ENCODE results near the gene ACKR2. TPM values are rescaled to one million over a fixed set of nuclear protein-coding genes. Genes with fewer than 3 reads are reported as not detected.

Gene ACKR2
- polyA plus RNA-seq, 1 donor (not counting 4 experiments of a cell fraction or from before 2014, with no cell fraction given), result 0.22 TPM

- peaks cover 50% of the 10 kb centered on the region for H3K79me2 ChIP-seq (ENCODE audit: control insufficient read depth, insufficient read depth, low read length)
- H3K9me1 ChIP-seq (ENCODE audit: control insufficient read depth, extremely low read depth, insufficient read depth, low read length), result no peaks in the 10 kb centered on the region
- peak overlapping the region; percentile 93 for H3K27ac ChIP-seq (ENCODE audit: control insufficient read depth, insufficient read depth, low read length)
- peak overlapping the region; percentile 98 for H3K4me3 ChIP-seq (ENCODE audit: control insufficient read depth in 2 of 3, extremely low read depth in 1 of 3, insufficient read depth in 2 of 3, low read depth in 1 of 3, low read length in 3 of 3)
- DNase-seq (ENCODE audit: low read depth, low spot score) (no peak), FAIRE-seq (peak; percentile 61)
- H2AFZ ChIP-seq (ENCODE audit: control insufficient read depth, low read length), result peak overlapping the region; percentile 82
- H3K9me3 ChIP-seq (ENCODE audit: control insufficient read depth, low read depth, low read length), result no peaks in the 10 kb centered on the region
- peak overlapping the region; percentile 97 for H3K9ac ChIP-seq (ENCODE audit: control insufficient read depth, extremely low read depth, insufficient read depth, low read length)
- no peaks in the 10 kb centered on the region for H3K27me3 ChIP-seq (ENCODE audit: control insufficient read depth, extremely low read depth, insufficient read depth, low read length)
- peaks cover 2 to 4% of the 10 kb centered on the region in 2 experiments for H3K36me3 ChIP-seq (ENCODE audit: control insufficient read depth in 2 of 2, extremely low read depth in 1 of 2, insufficient read depth in 2 of 2, low read length in 2 of 2)
- H3K4me2 ChIP-seq (ENCODE audit: control insufficient read depth, extremely low read depth, insufficient read depth, low read depth, low read length), result peak overlapping the region; percentile 96
- peaks cover 10% of the 10 kb centered on the region for H3K4me1 ChIP-seq (ENCODE audit: control insufficient read depth, extremely low read depth, insufficient read depth, low read length)
- no peaks in the 10 kb centered on the region for H4K20me1 ChIP-seq (ENCODE audit: control insufficient read depth, extremely low read depth, insufficient read depth, low read length)
- dilution Hi-C loops (cut with MboI; ENCODE audit: extremely low pct_ligation_motif_present, low sequenced_read_pairs), result no loop called here
- no peak for TF ChIP-seq CTCF (optimal IDR thresholded peaks at IDR 0.05 in 1 of 3, IDR thresholded peaks at IDR 0.05 in 1 of 3, conservative IDR thresholded peaks at IDR 0.05 in 1 of 3; ENCODE audit: extremely low read depth in 1 of 3, insufficient read depth in 2 of 3, low read length in 3 of 3)
- no peak for TF ChIP-seq EZH2 (IDR thresholded peaks at IDR 0.05; ENCODE audit: low read length)
Observed at GRCh38 chr3:42803414-42804105, 5.7 kb upstream of the ACKR2 start.

- H4K20me1 ChIP-seq (ENCODE audit: control insufficient read depth, extremely low read depth, insufficient read depth, low read length), result no peaks in the 10 kb centered on the region
- H3K27ac ChIP-seq (ENCODE audit: control insufficient read depth, insufficient read depth, low read length), result peak within 1 kb of the TSS; percentile 93
- H3K36me3 ChIP-seq (ENCODE audit: control insufficient read depth in 2 of 2, extremely low read depth in 1 of 2, insufficient read depth in 2 of 2, low read length in 2 of 2), result peaks cover 2 to 4% of the 10 kb centered on the region in 2 experiments
- DNase-seq (ENCODE audit: low read depth, low spot score) (peak; percentile 81), FAIRE-seq (peak; percentile 48)
- TF ChIP-seq CTCF (optimal IDR thresholded peaks at IDR 0.05 in 1 of 3, IDR thresholded peaks at IDR 0.05 in 1 of 3, conservative IDR thresholded peaks at IDR 0.05 in 1 of 3; ENCODE audit: extremely low read depth in 1 of 3, insufficient read depth in 2 of 3, low read length in 3 of 3), result no peak
- TF ChIP-seq EZH2 (IDR thresholded peaks at IDR 0.05; ENCODE audit: low read length), result no peak
- peaks cover 49% of the 10 kb centered on the region for H3K79me2 ChIP-seq (ENCODE audit: control insufficient read depth, insufficient read depth, low read length)
- peaks cover 10% of the 10 kb centered on the region for H3K4me1 ChIP-seq (ENCODE audit: control insufficient read depth, extremely low read depth, insufficient read depth, low read length)
- no peaks in the 10 kb centered on the region for H3K9me3 ChIP-seq (ENCODE audit: control insufficient read depth, low read depth, low read length)
- peak within 1 kb of the TSS; percentile 97 for H3K9ac ChIP-seq (ENCODE audit: control insufficient read depth, extremely low read depth, insufficient read depth, low read length)
- H2AFZ ChIP-seq (ENCODE audit: control insufficient read depth, low read length), result peak within 1 kb of the TSS; percentile 92
- no peaks in the 10 kb centered on the region for H3K27me3 ChIP-seq (ENCODE audit: control insufficient read depth, extremely low read depth, insufficient read depth, low read length)
- dilution Hi-C loops (cut with MboI; ENCODE audit: extremely low pct_ligation_motif_present, low sequenced_read_pairs), result no loop called here
- H3K4me2 ChIP-seq (ENCODE audit: control insufficient read depth, extremely low read depth, insufficient read depth, low read depth, low read length), result peak within 1 kb of the TSS; percentile 96
- H3K9me1 ChIP-seq (ENCODE audit: control insufficient read depth, extremely low read depth, insufficient read depth, low read length), result no peaks in the 10 kb centered on the region
- H3K4me3 ChIP-seq (ENCODE audit: control insufficient read depth in 2 of 3, extremely low read depth in 1 of 3, insufficient read depth in 2 of 3, low read depth in 1 of 3, low read length in 3 of 3), result peak within 1 kb of the TSS; percentile 98
Observed at GRCh38 chr3:42804106-42804830, 5.0 kb upstream of the ACKR2 start, which contains the start of gene HIGD1A. Gene HIGD1A (minus strand): TSS chr3:42804490. CDS start chr3:42794253, 10,237 bp downstream.

Data from keratinocyte (primary cell).